ENCODE results near the gene PIH1D2. TPM values are rescaled to one million over a fixed set of nuclear protein-coding genes. Genes with fewer than 3 reads are reported as not detected.

Gene PIH1D2
- total and polyA plus RNA-seq, 12 donors = 0.91 to 3.7 (median 2.2) TPM

DNA sequence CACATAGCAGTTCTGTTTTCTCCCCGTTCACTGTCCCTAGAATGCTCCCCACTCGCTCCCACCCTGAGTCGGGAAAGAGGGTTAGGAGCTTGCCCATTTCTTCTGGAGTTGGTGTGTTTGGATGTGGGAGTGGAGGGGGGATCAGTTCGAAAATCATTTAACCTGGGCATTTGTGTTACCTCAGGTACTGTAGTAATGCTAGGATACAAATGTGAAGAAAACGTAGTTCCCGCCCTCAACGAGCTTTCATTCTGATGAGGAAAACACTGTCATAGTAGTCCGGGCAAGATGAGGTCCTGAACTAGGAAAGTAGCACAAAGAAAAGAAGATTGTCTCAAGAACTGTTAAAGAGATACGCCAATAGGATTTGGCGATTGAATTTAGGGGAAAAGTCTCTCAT, 13.4 kb upstream of the PIH1D2 start:
- H3K36me3 ChIP-seq (replicated peaks in 1 of 2) = peaks cover 0 to 71% of the 10 kb centered on the region in 2 donors
- TF ChIP-seq POLR2A (IDR thresholded peaks at IDR 0.05) (no peak), CTCF (IDR thresholded peaks at IDR 0.05) (no peak)

DNA sequence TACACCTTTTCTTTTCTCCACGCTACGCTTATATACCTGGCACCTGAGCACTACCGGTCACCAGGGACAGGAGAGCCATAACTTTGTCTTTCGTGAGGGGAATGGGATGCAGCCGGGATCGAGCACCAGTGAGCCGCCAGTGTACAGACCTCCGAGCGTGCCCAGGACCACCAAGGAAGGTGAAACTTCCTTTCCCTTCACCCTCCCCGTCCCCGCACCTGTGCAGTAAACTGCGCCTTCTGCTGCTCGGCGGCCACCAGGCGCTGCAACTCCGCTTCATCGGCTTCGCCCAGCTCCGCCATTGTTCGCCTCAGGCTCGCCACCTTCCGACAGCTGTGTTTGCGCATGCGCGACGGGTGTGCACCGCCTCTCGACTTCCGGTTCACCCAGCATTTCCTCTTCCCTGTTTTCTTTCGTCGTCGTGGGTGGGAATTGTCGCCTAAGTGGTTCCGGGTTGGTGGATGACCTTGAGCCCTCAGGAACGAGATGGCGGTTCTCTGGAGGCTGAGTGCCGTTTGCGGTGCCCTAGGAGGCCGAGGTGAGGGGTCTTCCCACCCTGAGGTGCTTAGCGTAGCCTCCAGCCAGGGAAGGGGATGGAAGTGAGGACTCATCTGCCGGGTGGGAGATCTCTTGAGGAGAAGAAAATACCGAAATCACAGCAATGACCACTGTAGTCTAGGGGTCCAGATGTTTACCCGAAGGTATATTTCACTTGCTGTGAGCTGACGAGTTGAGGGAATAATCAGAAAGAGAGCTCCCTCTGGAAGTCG, 12.8 kb upstream of the PIH1D2 start, which contains the start of the genes SDHD and TIMM8B:
TSS of gene SDHD (plus strand) at position 452 of the 770 bp plus-strand sequence. CDS start at position 487, 35 bp downstream.
TSS of gene TIMM8B (minus strand) at position 335 of the 770 bp plus-strand sequence. CDS start at position 302, 33 bp downstream.
- Histone ChIP-seq H3K36me3 (replicated peaks in 1 of 2) (peaks cover 0 to 70% of the 10 kb centered on the region in 2 donors), H3K27ac (peak within 1 kb of the TSS in 4 of 5 donors; percentile 41 to 87 (median 72)), H3K9me3 (replicated peaks in 1 of 3) (no peaks in the 10 kb centered on the region), H3K4me3 (peak within 1 kb of the TSS; percentile 33 to 67 (median 65)), H3K4me1 (replicated peaks in 1 of 2) (peaks cover 17 to 40% of the 10 kb centered on the region in 2 donors), H3K27me3 (no peaks in the 10 kb centered on the region)
- WGBS, 4 donors = 0% methylated on average over 30 to 45 of the region's 45 CpGs
- peak; percentile 95 to 98 (median 97) for DNase-seq
- peak in 1 of 2 donors; percentile 65 for TF ChIP-seq POLR2A (IDR thresholded peaks at IDR 0.05)
- peak in 3 of 6 experiments; percentile 26 to 52 (median 48) for TF ChIP-seq CTCF (IDR thresholded peaks at IDR 0.05)
- intact Hi-C loops (cut with DNase I) = loop anchor here in 1 of 2 donors (10.0 kb wide), 1 partner anchor 212 kb away; the partner anchor contains the start of genes ALG9, CFAP68 and FDXACB1

More for the DNA sequence above, 13.4 kb upstream of the PIH1D2 start:
- Histone ChIP-seq H3K27ac (peak overlapping the region in 3 of 5 donors; percentile 67 to 87 (median 76)), H3K27me3 (no peaks in the 10 kb centered on the region), H3K9me3 (replicated peaks in 1 of 3) (no peaks in the 10 kb centered on the region), H3K4me3 (peak overlapping the region; percentile 33 to 67 (median 65)), H3K4me1 (replicated peaks in 1 of 2) (peaks cover 17 to 40% of the 10 kb centered on the region in 2 donors)
- intact Hi-C loops (cut with DNase I) = loop anchor here in 1 of 2 donors (10.0 kb wide), 1 partner anchor 212 kb away; the partner anchor contains the start of genes ALG9, CFAP68 and FDXACB1
- WGBS, 4 donors = 16 to 20% (median 19%) methylated on average over 9 to 10 of the region's 10 CpGs
- no peak for DNase-seq

- H3K4me1 ChIP-seq (replicated peaks in 1 of 2) = peaks cover 17 to 40% of the 10 kb centered on the region in 2 donors
- WGBS, 4 donors = 4 to 5% (median 4%) methylated on average over 17 to 19 of the region's 19 CpGs
Measured at GRCh38 chr11:112085822-112086421, 12.1 kb upstream of the PIH1D2 start.

More at GRCh38 chr11:112085822-112086421, 12.1 kb upstream of the PIH1D2 start:
- intact Hi-C loops (cut with DNase I) = loop anchor here in 1 of 2 donors (10.0 kb wide), 1 partner anchor 211 kb away; the partner anchor contains the start of genes ALG9, CFAP68 and FDXACB1
- Histone ChIP-seq H3K4me3 (peak overlapping the region; percentile 19 to 67 (median 48)), H3K9me3 (replicated peaks in 1 of 3) (no peaks in the 10 kb centered on the region), H3K36me3 (replicated peaks in 1 of 2) (peaks cover 0 to 72% of the 10 kb centered on the region in 2 donors), H3K27me3 (no peaks in the 10 kb centered on the region), H3K27ac (peak overlapping the region in 4 of 5 donors; percentile 41 to 87 (median 72))
- DNase-seq = peak in 6 of 7 donors; percentile 32 to 65 (median 40)
- TF ChIP-seq POLR2A (IDR thresholded peaks at IDR 0.05) (no peak), CTCF (IDR thresholded peaks at IDR 0.05) (no peak)
